ENCODE data around the gene MED13L.

GRCh38 chr12:116150452-116150851 lies 127.0 kb downstream of the MED13L start:
- TF ChIP-seq POLR2A (IDR thresholded peaks at IDR 0.05; ENCODE audit: low read depth, low read length) (no peak), RAD21 (IDR thresholded peaks at IDR 0.05; ENCODE audit: low read length) (no peak), NFE2L2 (IDR thresholded peaks at IDR 0.05; ENCODE audit: low read depth, low read length) (no peak), RFX5 (IDR thresholded peaks at IDR 0.05; ENCODE audit: low read depth, low read length) (no peak), SMC3 (IDR thresholded peaks at IDR 0.05; ENCODE audit: low read depth, low read length) (no peak), MXI1 (IDR thresholded peaks at IDR 0.05; ENCODE audit: borderline replicate concordance, low read depth, low read length) (no peak), MAFK (IDR thresholded peaks at IDR 0.05; ENCODE audit: low read depth, low read length) (no peak), FOS (IDR thresholded peaks at IDR 0.05; ENCODE audit: low read depth, low read length) (no peak)
- TF ChIP-seq, protein P1, sequence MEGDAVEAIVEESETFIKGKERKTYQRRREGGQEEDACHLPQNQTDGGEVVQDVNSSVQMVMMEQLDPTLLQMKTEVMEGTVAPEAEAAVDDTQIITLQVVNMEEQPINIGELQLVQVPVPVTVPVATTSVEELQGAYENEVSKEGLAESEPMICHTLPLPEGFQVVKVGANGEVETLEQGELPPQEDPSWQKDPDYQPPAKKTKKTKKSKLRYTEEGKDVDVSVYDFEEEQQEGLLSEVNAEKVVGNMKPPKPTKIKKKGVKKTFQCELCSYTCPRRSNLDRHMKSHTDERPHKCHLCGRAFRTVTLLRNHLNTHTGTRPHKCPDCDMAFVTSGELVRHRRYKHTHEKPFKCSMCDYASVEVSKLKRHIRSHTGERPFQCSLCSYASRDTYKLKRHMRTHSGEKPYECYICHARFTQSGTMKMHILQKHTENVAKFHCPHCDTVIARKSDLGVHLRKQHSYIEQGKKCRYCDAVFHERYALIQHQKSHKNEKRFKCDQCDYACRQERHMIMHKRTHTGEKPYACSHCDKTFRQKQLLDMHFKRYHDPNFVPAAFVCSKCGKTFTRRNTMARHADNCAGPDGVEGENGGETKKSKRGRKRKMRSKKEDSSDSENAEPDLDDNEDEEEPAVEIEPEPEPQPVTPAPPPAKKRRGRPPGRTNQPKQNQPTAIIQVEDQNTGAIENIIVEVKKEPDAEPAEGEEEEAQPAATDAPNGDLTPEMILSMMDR (conservative IDR thresholded peaks at IDR 0.05; ENCODE audit: low read depth, low read length) = no peak
